A673 (cell line): Measurements from ENCODE around the gene TTF1. TPM values are rescaled to one million over a fixed set of nuclear protein-coding genes. Genes with fewer than 3 reads are reported as not detected.

ENCODE experiments used
- BruUV-seq: library from RNA; stranded (reverse); fragments of 400-500 nt; replicated peaks from 2 replicates; lab custom pipeline; 2021; lab: Mats Ljungman, UMichigan
- CTCF ChIA-PET: fragments of 300-600 bp; sonication (Branson Sonifier 250); formaldehyde crosslinking; loops from one replicate; lab custom pipeline; 2022; ENCODE audit warnings: antibody characterized with exemption; lab: Charles Lee
- POLR2A ChIA-PET: fragments of 300-600 bp; sonication (Branson Sonifier 250); formaldehyde crosslinking; loops from one replicate; lab custom pipeline; 2022; ENCODE audit warnings: antibody characterized with exemption; ENCODE audit not compliant: low non-redundant PET; lab: Charles Lee
- DNase-seq: peaks from one replicate; pipeline ENCODE4 v3.0.0-alpha.2; 2015; ENCODE audit warnings: low spot score
- H3K27ac ChIP-seq: fragments of 200-600 bp; sonication (generic); 2 replicates; pipeline ENCODE4 v1.5.1; 2016; ENCODE audit warnings: mixed run types, low read depth, mild to moderate bottlenecking, mixed read lengths, antibody characterized with exemption, low read length; ENCODE audit not compliant: poor library complexity, severe bottlenecking
- H3K27me3 ChIP-seq: fragments of 200-600 bp; sonication (generic); replicated peaks from 2 replicates; pipeline ENCODE4 v1.6.1; 2017; ENCODE audit warnings: mixed run types, low read depth, mild to moderate bottlenecking, mixed read lengths, antibody characterized with exemption, low read length; ENCODE audit not compliant: insufficient read depth, poor library complexity
- H3K36me3 ChIP-seq: fragments of 200-600 bp; sonication (generic); 2 replicates; pipeline ENCODE4 v1.6.1; 2016; ENCODE audit warnings: mixed run types, mild to moderate bottlenecking, mixed read lengths, antibody characterized with exemption, low read length; ENCODE audit not compliant: insufficient read depth, poor library complexity, severe bottlenecking
- H3K4me1 ChIP-seq: fragments of 200-600 bp; sonication (generic); 2 replicates; pipeline ENCODE4 v1.6.1; 2017; ENCODE audit warnings: mixed run types, mild to moderate bottlenecking, mixed read lengths, antibody characterized with exemption, low read length; ENCODE audit not compliant: insufficient read depth, poor library complexity, severe bottlenecking
- H3K4me3 ChIP-seq: fragments of 200-600 bp; sonication (generic); 2 replicates; pipeline ENCODE4 v1.5.1; 2016; ENCODE audit warnings: low read depth, mixed run types, mild to moderate bottlenecking, mixed read lengths, low read length; ENCODE audit not compliant: poor library complexity, severe bottlenecking
- H3K9me3 ChIP-seq: fragments of 200-600 bp; sonication (generic); 2 replicates; pipeline ENCODE4 v1.6.1; 2016; ENCODE audit warnings: mixed run types, low read depth, mild to moderate bottlenecking, mixed read lengths, antibody characterized with exemption, low read length; ENCODE audit not compliant: poor library complexity, severe bottlenecking
- EZH2 ChIP-seq: fragments of 200-600 bp; sonication (generic); IDR thresholded peaks from 2 replicates; pipeline ENCODE4 v1.6.1; 2017; ENCODE audit warnings: borderline replicate concordance, low read depth, mild to moderate bottlenecking, mixed read lengths, antibody characterized with exemption, low read length; ENCODE audit not compliant: poor library complexity, severe bottlenecking
- intact Hi-C: fragments of 100-400 bp; cut with micrococcal nuclease; formaldehyde crosslinking; loops from one replicate; pipeline ENCODE4 v1.10.0; 2022; ENCODE audit not compliant: unreplicated experiment
- total RNA-seq: library from RNA; stranded (reverse); gene quantifications from 2 replicates; pipeline ENCODE4 v1.2.3, GENCODE V29; 2021
- TF ChIP-seq, protein P1 (sequence below): fragments of 300-800, 200-600 bp; sonication (generic); conservative IDR thresholded peaks from 2 replicates; pipeline ENCODE4 v1.5.1; 2017; ENCODE audit warnings: low read depth, mild to moderate bottlenecking, antibody characterized with exemption, low read length, moderate library complexity, mixed read lengths

TTF1 gene
- total RNA-seq, 1 experiment from 2014 or later: 27.5 TPM

DNA sequence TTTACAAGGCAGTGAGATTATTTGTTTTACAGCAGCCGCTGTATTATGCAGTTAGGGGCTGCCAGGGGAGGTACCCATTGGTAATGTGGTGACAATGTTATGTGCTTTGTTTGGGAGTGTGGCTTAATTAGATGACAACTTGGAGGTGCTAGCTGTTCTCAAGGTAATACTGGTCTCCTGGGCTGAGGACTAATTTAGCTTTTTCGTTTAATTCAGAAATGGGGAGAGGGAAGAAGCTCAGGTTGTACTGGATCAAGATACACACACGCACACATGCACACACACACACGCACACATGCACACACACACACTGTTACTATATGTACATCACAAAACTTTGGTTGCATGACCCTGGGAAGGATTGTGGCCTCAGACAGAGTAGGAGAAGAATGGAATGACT lies 41.3 kb upstream of the TTF1 start:
- POLR2A ChIA-PET: no interaction called here

DNA sequence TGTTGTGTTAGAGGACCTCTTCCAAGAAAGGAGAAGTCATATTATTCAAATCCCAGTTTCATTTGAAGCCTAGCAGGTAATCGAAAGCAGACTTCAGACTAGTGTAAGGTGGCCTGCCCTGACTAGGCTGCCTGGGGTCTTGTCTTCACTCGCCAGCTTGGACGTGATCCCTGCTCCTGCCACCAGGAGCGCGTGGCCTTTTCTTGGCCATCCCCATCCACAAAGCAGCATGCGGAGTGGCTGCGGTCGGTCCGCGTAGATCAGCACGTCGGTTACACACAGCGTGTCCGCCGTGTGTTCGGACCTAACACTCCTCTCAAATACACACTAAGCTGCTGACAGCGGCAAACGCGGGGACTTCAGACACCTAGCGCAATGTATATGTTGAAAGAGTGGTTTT lies 40.7 kb upstream of the TTF1 start:
- H3K27ac ChIP-seq: no peak overlapping the region
- no peak overlapping the region for H3K4me3 ChIP-seq
- POLR2A ChIA-PET: no interaction called here
- peaks cover 36% of the 10 kb centered on the region for H3K27me3 ChIP-seq
- CTCF ChIA-PET: interaction anchor here (0.6 to 0.7 kb wide), 2 partner anchors 17 to 173 kb away, joined by 3 read pairs; no protein-coding TSS in a partner anchor
- BruUV-seq: no TSS peak
- intact Hi-C loops: no loop called here
- TF ChIP-seq, protein P1, sequence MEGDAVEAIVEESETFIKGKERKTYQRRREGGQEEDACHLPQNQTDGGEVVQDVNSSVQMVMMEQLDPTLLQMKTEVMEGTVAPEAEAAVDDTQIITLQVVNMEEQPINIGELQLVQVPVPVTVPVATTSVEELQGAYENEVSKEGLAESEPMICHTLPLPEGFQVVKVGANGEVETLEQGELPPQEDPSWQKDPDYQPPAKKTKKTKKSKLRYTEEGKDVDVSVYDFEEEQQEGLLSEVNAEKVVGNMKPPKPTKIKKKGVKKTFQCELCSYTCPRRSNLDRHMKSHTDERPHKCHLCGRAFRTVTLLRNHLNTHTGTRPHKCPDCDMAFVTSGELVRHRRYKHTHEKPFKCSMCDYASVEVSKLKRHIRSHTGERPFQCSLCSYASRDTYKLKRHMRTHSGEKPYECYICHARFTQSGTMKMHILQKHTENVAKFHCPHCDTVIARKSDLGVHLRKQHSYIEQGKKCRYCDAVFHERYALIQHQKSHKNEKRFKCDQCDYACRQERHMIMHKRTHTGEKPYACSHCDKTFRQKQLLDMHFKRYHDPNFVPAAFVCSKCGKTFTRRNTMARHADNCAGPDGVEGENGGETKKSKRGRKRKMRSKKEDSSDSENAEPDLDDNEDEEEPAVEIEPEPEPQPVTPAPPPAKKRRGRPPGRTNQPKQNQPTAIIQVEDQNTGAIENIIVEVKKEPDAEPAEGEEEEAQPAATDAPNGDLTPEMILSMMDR: peak; percentile 19; the same call in 1 of the 2 replicates
- TF ChIP-seq EZH2: no peak
- H3K36me3 ChIP-seq: no peaks in the 10 kb centered on the region
- no peak for DNase-seq
- H3K4me1 ChIP-seq: no peaks in the 10 kb centered on the region
- no peaks in the 10 kb centered on the region for H3K9me3 ChIP-seq

More for the DNA sequence above, 41.3 kb upstream of the TTF1 start:
- intact Hi-C loops: no loop called here
- Histone ChIP-seq H3K36me3 (no peaks in the 10 kb centered on the region), H3K4me3 (no peak overlapping the region), H3K4me1 (no peaks in the 10 kb centered on the region), H3K9me3 (no peaks in the 10 kb centered on the region), H3K27ac (no peak overlapping the region), H3K27me3 (peaks cover 36% of the 10 kb centered on the region)
- TF ChIP-seq, protein P1: no peak
- TF ChIP-seq EZH2: no peak
- no TSS peak for BruUV-seq
- CTCF ChIA-PET: interaction anchor here (0.6 kb wide), 1 partner anchor 173 kb away, joined by 3 read pairs; no protein-coding TSS in a partner anchor
- no peak for DNase-seq

DNA sequence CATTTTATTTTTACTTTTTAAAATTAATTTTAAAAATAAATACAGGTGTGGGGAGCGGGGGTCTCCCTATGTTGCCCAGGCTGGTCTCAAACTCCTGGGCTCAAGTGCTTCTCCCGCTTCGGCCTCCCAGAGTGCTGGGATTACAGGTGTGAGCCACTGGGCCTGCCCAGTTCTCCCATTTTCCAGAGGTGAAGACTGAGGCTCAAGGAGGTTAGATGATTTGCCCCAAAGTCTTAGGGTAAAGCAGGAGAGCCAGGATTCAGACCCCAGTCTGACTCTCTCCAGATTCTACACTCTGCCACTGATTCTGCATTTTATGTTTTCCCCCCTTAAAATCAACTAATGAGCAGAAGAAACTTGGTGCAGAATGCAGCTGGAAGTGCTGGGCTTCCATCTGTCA lies 40.2 kb upstream of the TTF1 start:
- intact Hi-C loops: no loop called here

More for the DNA sequence above, 40.2 kb upstream of the TTF1 start:
- H3K27ac ChIP-seq: no peak overlapping the region
- no peak overlapping the region for H3K4me3 ChIP-seq
- ChIA-PET CTCF (interaction anchor here (0.7 kb wide), 1 partner anchor 17 kb away, joined by 3 read pairs; no protein-coding TSS in a partner anchor), POLR2A (no interaction called here)
- DNase-seq: no peak
- peaks cover 36% of the 10 kb centered on the region for H3K27me3 ChIP-seq
- H3K9me3 ChIP-seq: no peaks in the 10 kb centered on the region
- TF ChIP-seq, protein P1: no peak
- no peak for TF ChIP-seq EZH2
- no peaks in the 10 kb centered on the region for H3K36me3 ChIP-seq
- BruUV-seq: no TSS peak
- H3K4me1 ChIP-seq: no peaks in the 10 kb centered on the region
